Cardiac muscle cell (in vitro differentiated cells and primary cell): Measurements from ENCODE around the gene IWS1. TPM values are rescaled to one million over a fixed set of nuclear protein-coding genes. Genes with fewer than 3 reads are reported as not detected.
A peak's percentile ranks its signal among the peaks of the same experiment; 100 is the strongest.
"Not testable (repeated sequence)": the region's sequence is repeated elsewhere in the genome, so short reads cannot be mapped to it uniquely, and the experiment has no call there.

Source experiments
- DNase-seq, 2 donors: peaks; one replicate each; pipeline versions ENCODE4 v3.0.0 to v3.0.0-alpha.2; 2010 to 2017; ENCODE audit warnings: low read depth in 1 of 2, low spot score in 1 of 2
- H3K27ac ChIP-seq: fragments of 200-600 bp; sonication (generic); 2 replicates; pipeline ENCODE4 v1.5.1; 2016
- H3K27me3 ChIP-seq: fragments of 200-600 bp; sonication (generic); 2 replicates; pipeline ENCODE4 v1.6.0; 2016; ENCODE audit warnings: control low read depth
- H3K36me3 ChIP-seq: fragments of 200-600 bp; sonication (generic); 2 replicates; pipeline ENCODE4 v1.5.1; 2016; ENCODE audit warnings: control low read depth
- H3K4me1 ChIP-seq: fragments of 200-600 bp; sonication (generic); 2 replicates; pipeline ENCODE4 v1.8.1; 2017; ENCODE audit warnings: low read depth, mild to moderate bottlenecking, mixed run types
- H3K4me3 ChIP-seq: fragments of 200-600 bp; sonication (generic); 2 replicates; pipeline ENCODE4 v1.5.1; 2016; ENCODE audit warnings: mild to moderate bottlenecking
- H3K9me3 ChIP-seq: fragments of 200-600 bp; sonication (generic); 2 replicates; pipeline ENCODE4 v1.5.1; 2017; ENCODE audit warnings: low read depth, mild to moderate bottlenecking, control low read depth
- polyA plus RNA-seq: library from polyadenylated mRNA; unstranded; fragments of >200 nt; fragmentation: Nextera tagmentation; extraction: Ambion mirVana; gene quantifications from 2 replicates; pipeline ENCODE4 v1.2.1, GENCODE V29; 2016
- total RNA-seq: library from RNA; depleted of rRNA; stranded (reverse); fragments of >200 nt; gene quantifications from 2 replicates; pipeline ENCODE4 v1.2.3, GENCODE V29; 2016
- TF ChIP-seq, protein P1 (sequence below): IDR thresholded peaks from 2 replicates; pipeline ENCODE4 v1.5.1; 2012; ENCODE audit warnings: low read depth, mild to moderate bottlenecking, low read length

Gene IWS1
- total and polyA plus RNA-seq, 2 experiments from 2014 or later = 52.4 to 55.6 TPM

DNA sequence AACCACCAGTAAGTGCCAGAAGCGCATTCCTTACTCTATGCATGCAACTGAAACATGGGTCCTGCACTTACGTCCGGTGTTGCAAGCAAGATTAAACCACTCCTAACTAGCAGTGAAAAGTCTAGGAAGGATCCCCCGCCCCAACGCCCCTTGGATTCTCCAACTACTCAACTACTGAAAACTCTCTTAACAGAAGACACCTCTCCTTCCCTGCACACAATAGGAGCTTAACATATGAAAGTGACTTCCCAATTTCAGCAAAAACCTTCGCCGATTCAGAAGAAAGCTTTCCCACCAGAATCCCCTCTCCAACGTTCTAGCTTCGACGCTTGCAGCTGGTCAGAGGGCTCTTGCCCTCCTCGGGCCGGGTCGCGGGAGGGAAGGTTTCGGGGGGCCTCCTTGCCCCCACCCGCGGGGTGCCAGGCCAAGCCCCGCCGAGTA, 578 bp downstream of the IWS1 start:
- Histone ChIP-seq H3K27me3 (no peaks in the 10 kb centered on the region), H3K4me1 (peaks cover 5% of the 10 kb centered on the region), H3K27ac (peak overlapping the region; percentile 98), H3K4me3 (peak overlapping the region; percentile 80), H3K36me3 (peaks cover 8% of the 10 kb centered on the region), H3K9me3 (no peaks in the 10 kb centered on the region)
- DNase-seq = peak; percentile 58 to 63
- TF ChIP-seq, protein P1, sequence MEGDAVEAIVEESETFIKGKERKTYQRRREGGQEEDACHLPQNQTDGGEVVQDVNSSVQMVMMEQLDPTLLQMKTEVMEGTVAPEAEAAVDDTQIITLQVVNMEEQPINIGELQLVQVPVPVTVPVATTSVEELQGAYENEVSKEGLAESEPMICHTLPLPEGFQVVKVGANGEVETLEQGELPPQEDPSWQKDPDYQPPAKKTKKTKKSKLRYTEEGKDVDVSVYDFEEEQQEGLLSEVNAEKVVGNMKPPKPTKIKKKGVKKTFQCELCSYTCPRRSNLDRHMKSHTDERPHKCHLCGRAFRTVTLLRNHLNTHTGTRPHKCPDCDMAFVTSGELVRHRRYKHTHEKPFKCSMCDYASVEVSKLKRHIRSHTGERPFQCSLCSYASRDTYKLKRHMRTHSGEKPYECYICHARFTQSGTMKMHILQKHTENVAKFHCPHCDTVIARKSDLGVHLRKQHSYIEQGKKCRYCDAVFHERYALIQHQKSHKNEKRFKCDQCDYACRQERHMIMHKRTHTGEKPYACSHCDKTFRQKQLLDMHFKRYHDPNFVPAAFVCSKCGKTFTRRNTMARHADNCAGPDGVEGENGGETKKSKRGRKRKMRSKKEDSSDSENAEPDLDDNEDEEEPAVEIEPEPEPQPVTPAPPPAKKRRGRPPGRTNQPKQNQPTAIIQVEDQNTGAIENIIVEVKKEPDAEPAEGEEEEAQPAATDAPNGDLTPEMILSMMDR = no peak

GRCh38 chr2:127524198-127524834, 2.0 kb downstream of the IWS1 start:
- H3K36me3 ChIP-seq, H3K27ac ChIP-seq, H3K4me3 ChIP-seq, H3K4me1 ChIP-seq, H3K9me3 ChIP-seq, H3K27me3 ChIP-seq, DNase-seq: not testable (repeated sequence)

DNA sequence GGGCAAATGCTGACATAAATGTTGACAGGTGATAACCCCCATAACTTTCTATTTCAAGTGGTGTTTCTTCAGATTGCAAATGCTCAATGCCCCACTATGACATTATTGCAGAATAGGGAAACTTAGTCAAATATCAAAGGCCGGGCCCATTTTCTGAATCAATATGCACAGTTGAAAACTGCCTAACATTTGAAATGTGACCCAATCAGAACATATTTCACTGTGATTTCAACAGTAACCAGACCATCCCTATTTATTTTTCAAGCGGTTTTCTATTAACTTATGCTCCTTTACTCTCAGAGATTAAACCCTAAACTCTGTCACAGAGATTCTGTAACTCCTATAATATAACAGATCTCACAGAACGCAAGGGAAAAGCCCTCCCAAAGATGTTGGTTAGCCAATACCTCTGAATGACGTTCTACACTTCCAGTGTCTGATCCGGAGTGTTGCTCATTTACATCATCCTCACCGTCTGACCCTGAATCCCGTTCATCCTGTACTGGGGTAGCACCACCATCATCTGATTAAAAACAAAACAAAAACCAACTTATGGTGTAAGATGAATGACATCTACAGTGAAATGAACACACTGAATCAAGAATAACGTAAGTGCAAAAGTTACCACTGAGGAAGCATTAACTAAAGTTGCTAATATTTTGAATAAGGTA, 2.9 kb downstream of the IWS1 start:
- Histone ChIP-seq H3K9me3 (no peaks in the 10 kb centered on the region), H3K36me3 (peaks cover 8% of the 10 kb centered on the region), H3K4me1 (peaks cover 5% of the 10 kb centered on the region), H3K27me3 (no peaks in the 10 kb centered on the region), H3K27ac (no peak overlapping the region), H3K4me3 (no peak overlapping the region)
- TF ChIP-seq, protein P1 = no peak
- no peak for DNase-seq

- DNase-seq = no peak
- Histone ChIP-seq H3K9me3 (no peaks in the 10 kb centered on the region), H3K36me3 (peaks cover 8% of the 10 kb centered on the region), H3K4me3 (no peak overlapping the region), H3K27me3 (no peaks in the 10 kb centered on the region), H3K27ac (no peak overlapping the region), H3K4me1 (no peaks in the 10 kb centered on the region)
- TF ChIP-seq, protein P1 = no peak
Measured at GRCh38 chr2:127520424-127520823, 5.9 kb downstream of the IWS1 start.

- Histone ChIP-seq H3K36me3 (peaks cover 5% of the 10 kb centered on the region), H3K27ac (no peak overlapping the region), H3K4me3 (no peak overlapping the region), H3K27me3 (no peaks in the 10 kb centered on the region), H3K4me1 (peaks cover 7% of the 10 kb centered on the region), H3K9me3 (no peaks in the 10 kb centered on the region)
- DNase-seq = no peak
- TF ChIP-seq, protein P1 = no peak
Measured at GRCh38 chr2:127517465-127517864, 8.8 kb downstream of the IWS1 start.
